ENCODE results near the gene CCDC33.

The CCDC33 gene

GRCh38 chr15:74216949-74217348, 19.2 kb upstream of the CCDC33 start:
- Histone ChIP-seq H2AFZ (ENCODE audit: low read depth, low read length, severe bottlenecking) (no peak overlapping the region), H3K36me3 (ENCODE audit: low read length) (no peaks in the 10 kb centered on the region), H4K20me1 (ENCODE audit: low read depth, low read length) (no peaks in the 10 kb centered on the region), H3K9me2 (replicated peaks; ENCODE audit: insufficient read depth, low read length) (no peaks in the 10 kb centered on the region), H3K4me2 (ENCODE audit: low read depth, low read length, poor library complexity, severe bottlenecking) (no peak overlapping the region), H3K27me3 (ENCODE audit: low read length) (no peaks in the 10 kb centered on the region), H3F3A (ENCODE audit: insufficient read depth) (no peaks in the 10 kb centered on the region), H3K9ac (ENCODE audit: low read length) (no peak overlapping the region), H3K4me3 (ENCODE audit: insufficient read depth, low read length, poor library complexity, severe bottlenecking) (no peak overlapping the region), H3K79me2 (ENCODE audit: insufficient read depth, low read length) (no peaks in the 10 kb centered on the region), H3K27ac (ENCODE audit: low read depth, low read length) (no peak overlapping the region), H3K9me3 (ENCODE audit: insufficient read depth, low read length) (no peaks in the 10 kb centered on the region)
- TF ChIP-seq EZH2phosphoT487 (conservative IDR thresholded peaks at IDR 0.05; ENCODE audit: low read length): no peak
- TF ChIP-seq, protein P1, sequence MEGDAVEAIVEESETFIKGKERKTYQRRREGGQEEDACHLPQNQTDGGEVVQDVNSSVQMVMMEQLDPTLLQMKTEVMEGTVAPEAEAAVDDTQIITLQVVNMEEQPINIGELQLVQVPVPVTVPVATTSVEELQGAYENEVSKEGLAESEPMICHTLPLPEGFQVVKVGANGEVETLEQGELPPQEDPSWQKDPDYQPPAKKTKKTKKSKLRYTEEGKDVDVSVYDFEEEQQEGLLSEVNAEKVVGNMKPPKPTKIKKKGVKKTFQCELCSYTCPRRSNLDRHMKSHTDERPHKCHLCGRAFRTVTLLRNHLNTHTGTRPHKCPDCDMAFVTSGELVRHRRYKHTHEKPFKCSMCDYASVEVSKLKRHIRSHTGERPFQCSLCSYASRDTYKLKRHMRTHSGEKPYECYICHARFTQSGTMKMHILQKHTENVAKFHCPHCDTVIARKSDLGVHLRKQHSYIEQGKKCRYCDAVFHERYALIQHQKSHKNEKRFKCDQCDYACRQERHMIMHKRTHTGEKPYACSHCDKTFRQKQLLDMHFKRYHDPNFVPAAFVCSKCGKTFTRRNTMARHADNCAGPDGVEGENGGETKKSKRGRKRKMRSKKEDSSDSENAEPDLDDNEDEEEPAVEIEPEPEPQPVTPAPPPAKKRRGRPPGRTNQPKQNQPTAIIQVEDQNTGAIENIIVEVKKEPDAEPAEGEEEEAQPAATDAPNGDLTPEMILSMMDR (IDR thresholded peaks at IDR 0.05; ENCODE audit: insufficient read depth, low read length, poor library complexity, severe bottlenecking): no peak

DNA sequence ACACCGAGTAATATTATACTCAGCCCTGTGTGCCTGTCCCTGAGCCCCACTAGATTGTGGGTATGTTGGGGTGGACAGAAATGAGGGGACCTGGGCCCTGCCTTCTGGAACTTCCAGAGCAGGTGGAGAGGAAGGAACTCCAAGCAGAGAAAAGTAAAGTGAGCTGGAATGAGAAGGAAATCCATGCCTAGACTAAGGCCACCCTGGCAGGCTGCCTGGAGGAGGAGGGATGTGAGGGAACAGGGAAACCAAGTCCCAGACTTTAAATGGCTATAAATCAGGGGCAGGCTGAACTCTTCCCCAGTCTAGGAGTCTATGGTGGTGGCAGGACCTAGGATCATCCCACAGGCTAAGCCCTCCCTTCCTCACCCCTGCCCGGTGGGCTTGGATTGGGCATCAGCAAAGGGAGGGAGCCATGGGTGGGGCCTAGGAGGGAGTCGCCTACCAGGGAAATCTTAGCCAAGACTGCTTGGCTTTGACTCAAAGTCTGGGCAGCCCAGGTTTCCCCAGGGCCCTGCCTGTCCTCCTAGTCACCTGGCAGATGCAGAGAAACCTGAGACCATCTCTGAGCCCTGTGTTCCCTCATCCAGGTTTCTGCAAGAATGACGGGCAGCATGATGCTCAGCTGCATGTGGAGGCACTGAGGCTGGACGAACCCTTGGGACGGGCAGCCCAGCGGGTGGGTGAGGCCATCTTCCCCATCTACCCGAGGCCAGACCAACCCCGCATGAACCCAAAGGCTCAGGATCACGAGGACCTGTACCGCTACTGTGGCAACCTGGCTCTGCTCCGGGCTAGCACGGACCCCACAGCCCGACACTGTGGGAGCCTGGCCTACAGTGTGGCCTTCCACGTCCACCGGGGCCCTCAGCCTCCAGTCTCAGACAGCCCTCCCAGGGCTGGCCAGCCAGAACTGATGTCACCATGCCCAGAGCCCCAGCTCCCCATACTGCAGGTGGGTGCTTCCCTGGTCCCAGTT, 17.9 kb upstream of the CCDC33 start:
- H2AFZ ChIP-seq (ENCODE audit: low read depth, low read length, severe bottlenecking): no peak overlapping the region
- H4K20me1 ChIP-seq (ENCODE audit: low read depth, low read length): no peaks in the 10 kb centered on the region
- no peaks in the 10 kb centered on the region for H3F3A ChIP-seq (ENCODE audit: insufficient read depth)
- no peak overlapping the region for H3K9ac ChIP-seq (ENCODE audit: low read length)
- no peak overlapping the region for H3K4me3 ChIP-seq (ENCODE audit: insufficient read depth, low read length, poor library complexity, severe bottlenecking)
- no peak for TF ChIP-seq EZH2phosphoT487 (conservative IDR thresholded peaks at IDR 0.05; ENCODE audit: low read length)
- TF ChIP-seq, protein P1 (IDR thresholded peaks at IDR 0.05; ENCODE audit: insufficient read depth, low read length, poor library complexity, severe bottlenecking): no peak
- no peaks in the 10 kb centered on the region for H3K79me2 ChIP-seq (ENCODE audit: insufficient read depth, low read length)
- H3K9me3 ChIP-seq (ENCODE audit: insufficient read depth, low read length): no peaks in the 10 kb centered on the region
- H3K27me3 ChIP-seq (ENCODE audit: low read length): no peaks in the 10 kb centered on the region
- H3K4me2 ChIP-seq (ENCODE audit: low read depth, low read length, poor library complexity, severe bottlenecking): no peak overlapping the region
- no peaks in the 10 kb centered on the region for H3K9me2 ChIP-seq (replicated peaks; ENCODE audit: insufficient read depth, low read length)
- no peak overlapping the region for H3K27ac ChIP-seq (ENCODE audit: low read depth, low read length)
- H3K36me3 ChIP-seq (ENCODE audit: low read length): no peaks in the 10 kb centered on the region

DNA sequence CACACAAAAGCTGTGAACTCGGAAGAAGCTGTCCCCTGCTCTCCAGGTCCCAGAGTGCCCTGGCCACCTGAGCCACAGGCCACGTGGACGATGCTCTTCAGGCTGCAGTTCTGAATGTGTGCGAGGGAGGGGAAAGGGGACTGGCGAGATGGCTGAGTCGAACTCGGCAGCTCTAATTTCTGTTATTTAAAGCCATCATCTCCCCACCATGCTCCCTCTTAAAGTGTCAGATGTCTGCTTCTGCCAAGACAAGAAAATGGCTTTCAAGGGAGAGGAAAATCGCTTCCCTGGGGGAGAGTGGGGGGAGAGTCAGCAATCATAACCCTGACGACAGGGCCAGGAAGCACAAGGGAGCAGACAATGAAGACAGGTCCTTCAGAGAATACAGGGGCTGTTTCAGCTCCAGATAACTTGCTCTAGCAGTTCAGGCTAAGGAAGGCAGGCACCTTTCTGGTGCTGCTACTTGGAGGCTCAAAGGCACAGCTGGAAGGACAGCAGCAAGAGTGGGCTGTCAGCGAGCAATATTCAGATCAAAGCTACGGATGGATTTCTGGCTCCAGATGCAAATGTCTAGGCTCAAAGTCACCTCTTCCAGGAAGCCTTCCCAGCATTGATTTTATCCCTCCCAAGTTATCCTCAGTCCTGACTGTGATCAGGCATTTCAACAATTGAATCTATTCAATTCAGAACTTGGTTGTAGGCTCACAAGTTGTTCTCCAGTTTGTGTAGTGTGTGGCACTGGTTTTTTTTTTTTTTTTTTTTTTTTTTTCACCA, 15.5 kb upstream of the CCDC33 start:
- Histone ChIP-seq H3K27me3 (ENCODE audit: low read length) (no peaks in the 10 kb centered on the region), H3F3A (ENCODE audit: insufficient read depth) (no peaks in the 10 kb centered on the region), H3K79me2 (ENCODE audit: insufficient read depth, low read length) (no peaks in the 10 kb centered on the region), H3K9ac (ENCODE audit: low read length) (no peak overlapping the region), H3K9me3 (ENCODE audit: insufficient read depth, low read length) (no peaks in the 10 kb centered on the region), H4K20me1 (ENCODE audit: low read depth, low read length) (no peaks in the 10 kb centered on the region), H3K9me2 (replicated peaks; ENCODE audit: insufficient read depth, low read length) (no peaks in the 10 kb centered on the region), H3K4me3 (ENCODE audit: insufficient read depth, low read length, poor library complexity, severe bottlenecking) (no peak overlapping the region), H3K36me3 (ENCODE audit: low read length) (no peaks in the 10 kb centered on the region), H3K4me2 (ENCODE audit: low read depth, low read length, poor library complexity, severe bottlenecking) (no peak overlapping the region), H3K27ac (ENCODE audit: low read depth, low read length) (no peak overlapping the region), H2AFZ (ENCODE audit: low read depth, low read length, severe bottlenecking) (no peak overlapping the region)
- no peak for TF ChIP-seq EZH2phosphoT487 (conservative IDR thresholded peaks at IDR 0.05; ENCODE audit: low read length)
- TF ChIP-seq, protein P1 (IDR thresholded peaks at IDR 0.05; ENCODE audit: insufficient read depth, low read length, poor library complexity, severe bottlenecking): no peak

Measured in SU-DHL-6 (cell line).